Measurements from ENCODE around the gene ZFAND3. TPM values are rescaled to one million over a fixed set of nuclear protein-coding genes. Genes with fewer than 3 reads are reported as not detected.

Gene ZFAND3
- total and polyA plus RNA-seq, 2 donors (not counting 1 experiment from before 2014, with no cell fraction given) = 13.5 to 58.3 TPM

GRCh38 chr6:37967651-37968050 is 148.1 kb downstream of the ZFAND3 start:
- H3K9me3 ChIP-seq (ENCODE audit: control extremely low read depth in 1 of 3, control insufficient read depth in 2 of 3, insufficient read depth in 1 of 3, low read length in 2 of 3) = peaks cover 0 to 6% (median 3%) of the 10 kb centered on the region in 3 donors
- H3K4me2 ChIP-seq (replicated peaks; ENCODE audit: low read depth, low read length, poor library complexity, severe bottlenecking) = no peak overlapping the region
- Mint-ChIP-seq H3K27ac (no peak overlapping the region), H3K4me1 (peaks cover 75% of the 10 kb centered on the region), H3K4me3 (no peak overlapping the region), H3K27me3 (no peaks in the 10 kb centered on the region), H3K9me3 (ENCODE audit: insufficient read depth) (no peaks in the 10 kb centered on the region)
- no peak for ATAC-seq (ENCODE audit: low read depth)
- TF ChIP-seq CTCF (IDR thresholded peaks at IDR 0.05) (no peak), EZH2 (IDR thresholded peaks at IDR 0.05; ENCODE audit: borderline replicate concordance, insufficient read depth, low read depth, low read length, poor library complexity, severe bottlenecking) (no peak)
- no peak for DNase-seq
- intact Hi-C loops (cut with micrococcal nuclease) = no loop called here
- POLR2A ChIA-PET = no interaction called here
- no peak overlapping the region for H3K4me3 ChIP-seq (ENCODE audit: control extremely low read depth in 1 of 5, extremely low read depth in 1 of 5, insufficient read depth in 1 of 5, low read depth in 2 of 5, low read length in 4 of 5)
- CTCF ChIA-PET = no interaction called here
- H3K4me1 ChIP-seq (ENCODE audit: control insufficient read depth in 2 of 2, insufficient read depth in 2 of 2, low read length in 2 of 2) = peaks cover 3 to 14% of the 10 kb centered on the region in 2 donors
- H3K27ac ChIP-seq (ENCODE audit: low read length in 2 of 2) = no peak overlapping the region
- peaks cover 60% of the 10 kb centered on the region for H4K20me1 ChIP-seq (ENCODE audit: control insufficient read depth, insufficient read depth, low read length, poor library complexity, severe bottlenecking)
- H3K36me3 ChIP-seq (replicated peaks in 1 of 2; ENCODE audit: control extremely low read depth in 1 of 2, control insufficient read depth in 1 of 2, extremely low read depth in 1 of 2, insufficient read depth in 2 of 2, low read length in 1 of 2) = peaks cover 2 to 4% of the 10 kb centered on the region in 2 experiments
- WGBS (ENCODE audit: insufficient coverage) = no CpG with 5 or more reads among the region's 1 CpG
- peaks cover 74% of the 10 kb centered on the region for H3K79me2 ChIP-seq (ENCODE audit: control insufficient read depth, insufficient read depth, low read length)
- H2AFZ ChIP-seq (ENCODE audit: insufficient read depth, low read depth, low read length, poor library complexity, severe bottlenecking) = no peak overlapping the region
- H3K27me3 ChIP-seq (replicated peaks in 1 of 4; ENCODE audit: control extremely low read depth in 1 of 4, control insufficient read depth in 3 of 4, insufficient read depth in 4 of 4, low read length in 3 of 4) = no peaks in the 10 kb centered on the region
- no peak overlapping the region for H3K9ac ChIP-seq (ENCODE audit: low read length)

GRCh38 chr6:37971266-37971665 is 151.7 kb downstream of the ZFAND3 start:
- Histone ChIP-seq H2AFZ (ENCODE audit: insufficient read depth, low read depth, low read length, poor library complexity, severe bottlenecking) (no peak overlapping the region), H3K9ac (ENCODE audit: low read length) (no peak overlapping the region), H3K4me3 (ENCODE audit: control extremely low read depth in 1 of 5, extremely low read depth in 1 of 5, insufficient read depth in 1 of 5, low read depth in 2 of 5, low read length in 4 of 5) (no peak overlapping the region), H4K20me1 (ENCODE audit: control insufficient read depth, insufficient read depth, low read length, poor library complexity, severe bottlenecking) (peaks cover 58% of the 10 kb centered on the region), H3K36me3 (replicated peaks in 1 of 2; ENCODE audit: control extremely low read depth in 1 of 2, control insufficient read depth in 1 of 2, extremely low read depth in 1 of 2, insufficient read depth in 2 of 2, low read length in 1 of 2) (peaks cover 0 to 5% of the 10 kb centered on the region in 2 experiments), H3K4me2 (replicated peaks; ENCODE audit: low read depth, low read length, poor library complexity, severe bottlenecking) (no peak overlapping the region), H3K27me3 (replicated peaks in 1 of 4; ENCODE audit: control extremely low read depth in 1 of 4, control insufficient read depth in 3 of 4, insufficient read depth in 4 of 4, low read length in 3 of 4) (no peaks in the 10 kb centered on the region), H3K79me2 (ENCODE audit: control insufficient read depth, insufficient read depth, low read length) (peaks cover 75% of the 10 kb centered on the region), H3K9me3 (ENCODE audit: control extremely low read depth in 1 of 3, control insufficient read depth in 2 of 3, insufficient read depth in 1 of 3, low read length in 2 of 3) (peaks cover 8 to 19% (median 16%) of the 10 kb centered on the region in 3 donors), H3K4me1 (ENCODE audit: control insufficient read depth in 2 of 2, insufficient read depth in 2 of 2, low read length in 2 of 2) (peaks cover 0 to 11% of the 10 kb centered on the region in 2 donors), H3K27ac (ENCODE audit: low read length in 2 of 2) (no peak overlapping the region)
- ChIA-PET CTCF (interaction anchor here (0.7 kb wide), 1 partner anchor 30 kb away, joined by 3 read pairs; no protein-coding TSS in a partner anchor), POLR2A (no interaction called here)
- ATAC-seq (ENCODE audit: low read depth) = no peak
- peaks cover 44% of the 10 kb centered on the region for H3K4me1 Mint-ChIP-seq
- intact Hi-C loops (cut with micrococcal nuclease) = no loop called here
- peaks cover 3% of the 10 kb centered on the region for H3K9me3 Mint-ChIP-seq (ENCODE audit: insufficient read depth)
- WGBS (ENCODE audit: insufficient coverage) = no CpG with 5 or more reads among the region's 2 CpGs
- DNase-seq = no peak
- H3K4me3 Mint-ChIP-seq = no peak overlapping the region
- no peak for TF ChIP-seq EZH2 (IDR thresholded peaks at IDR 0.05; ENCODE audit: borderline replicate concordance, insufficient read depth, low read depth, low read length, poor library complexity, severe bottlenecking)
- TF ChIP-seq CTCF (IDR thresholded peaks at IDR 0.05) = no peak
- no peak overlapping the region for H3K27ac Mint-ChIP-seq
- no peaks in the 10 kb centered on the region for H3K27me3 Mint-ChIP-seq
